Activated CD4-positive, alpha-beta T cell treated with anti-CD3 and anti-CD28 coated beads, Interleukin-2, amount 50 U/mL, for 24 hours (primary cell): ENCODE results near the gene SUPT6H.
A peak's percentile ranks its signal among the peaks of the same experiment; 100 is the strongest.
"Not testable (repeated sequence)": the region's sequence is repeated elsewhere in the genome, so short reads cannot be mapped to it uniquely, and the experiment has no call there.

Source experiments
- DNase-seq, 2 donors: peaks; one replicate each; pipeline ENCODE4 v3.0.0-alpha.2; 2020; ENCODE audit warnings: low read depth in 1 of 2, low spot score in 1 of 2

SUPT6H gene

DNA sequence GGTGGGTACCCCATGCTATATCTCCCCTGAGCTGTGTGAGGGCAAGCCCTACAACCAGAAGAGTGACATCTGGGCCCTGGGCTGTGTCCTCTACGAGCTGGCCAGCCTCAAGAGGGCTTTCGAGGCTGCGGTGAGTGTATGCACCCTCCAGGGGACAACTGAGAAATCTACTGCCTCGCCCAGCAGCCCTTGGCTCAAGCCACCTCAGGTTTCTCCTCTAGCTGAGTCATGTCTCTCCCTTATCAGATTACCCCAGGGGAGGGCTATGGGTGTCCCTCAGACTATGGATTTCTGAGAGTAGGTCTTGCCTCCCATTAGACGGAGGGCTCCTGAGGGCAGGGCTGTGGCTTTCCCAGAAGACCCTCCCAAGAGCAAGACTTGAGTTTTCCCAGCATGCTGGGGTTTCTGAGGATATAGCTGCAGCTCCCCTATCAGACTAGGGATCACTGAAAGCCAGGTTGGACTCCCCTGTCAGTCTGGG lies 73.3 kb downstream of the SUPT6H start:
- no peak for DNase-seq

DNA sequence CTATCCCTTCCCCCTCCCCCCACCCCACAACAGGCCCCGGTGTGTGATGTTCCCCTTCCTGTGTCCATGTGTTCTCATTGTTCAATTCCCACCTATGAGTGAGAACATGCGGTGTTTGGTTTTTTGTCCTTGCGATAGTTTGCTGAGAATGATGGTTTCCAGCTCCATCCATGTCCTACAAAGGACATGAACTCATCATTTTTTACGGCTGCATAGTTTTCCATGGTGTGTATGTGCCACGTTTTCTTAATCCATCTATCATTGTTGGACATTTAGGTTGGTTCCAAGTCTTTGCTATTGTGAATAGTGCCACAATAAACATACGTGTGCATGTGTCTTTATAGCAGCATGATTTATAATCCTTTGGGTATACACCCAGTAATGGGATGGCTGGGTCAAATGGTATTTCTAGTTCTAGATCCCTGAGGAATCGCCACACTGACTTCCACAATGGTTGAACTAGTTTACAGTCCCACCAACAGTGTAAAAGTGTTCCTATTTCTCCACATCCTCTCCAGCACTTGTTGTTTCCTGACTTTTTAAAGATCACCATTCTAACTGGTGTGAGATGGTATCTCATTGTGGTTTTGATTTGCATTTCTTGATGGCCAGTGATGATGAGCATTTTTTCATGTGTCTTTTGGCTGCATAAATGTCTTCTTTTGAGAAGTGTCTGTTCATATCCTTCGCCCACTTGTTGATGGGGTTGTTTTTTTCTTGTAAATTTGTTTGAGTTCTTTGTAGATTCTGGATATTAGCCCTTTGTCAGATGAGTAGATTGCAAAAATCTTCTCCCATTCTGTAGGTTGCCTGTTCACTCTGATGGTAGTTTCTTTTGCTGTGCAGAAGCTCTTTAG lies 74.1 kb downstream of the SUPT6H start:
- DNase-seq, result not testable (repeated sequence)

DNA sequence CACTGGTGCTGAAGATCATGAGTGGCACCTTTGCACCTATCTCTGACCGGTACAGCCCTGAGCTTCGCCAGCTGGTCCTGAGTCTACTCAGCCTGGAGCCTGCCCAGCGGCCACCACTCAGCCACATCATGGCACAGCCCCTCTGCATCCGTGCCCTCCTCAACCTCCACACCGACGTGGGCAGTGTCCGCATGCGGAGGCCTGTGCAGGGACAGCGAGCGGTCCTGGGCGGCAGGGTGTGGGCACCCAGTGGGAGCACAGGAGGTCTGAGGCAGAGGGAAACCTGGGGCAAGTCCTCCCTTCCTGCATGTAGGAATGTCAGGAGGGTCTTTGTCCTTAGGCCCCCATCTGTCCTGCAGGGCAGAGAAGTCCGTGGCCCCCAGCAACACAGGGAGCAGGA lies 75.3 kb downstream of the SUPT6H start:
- no peak for DNase-seq

DNA sequence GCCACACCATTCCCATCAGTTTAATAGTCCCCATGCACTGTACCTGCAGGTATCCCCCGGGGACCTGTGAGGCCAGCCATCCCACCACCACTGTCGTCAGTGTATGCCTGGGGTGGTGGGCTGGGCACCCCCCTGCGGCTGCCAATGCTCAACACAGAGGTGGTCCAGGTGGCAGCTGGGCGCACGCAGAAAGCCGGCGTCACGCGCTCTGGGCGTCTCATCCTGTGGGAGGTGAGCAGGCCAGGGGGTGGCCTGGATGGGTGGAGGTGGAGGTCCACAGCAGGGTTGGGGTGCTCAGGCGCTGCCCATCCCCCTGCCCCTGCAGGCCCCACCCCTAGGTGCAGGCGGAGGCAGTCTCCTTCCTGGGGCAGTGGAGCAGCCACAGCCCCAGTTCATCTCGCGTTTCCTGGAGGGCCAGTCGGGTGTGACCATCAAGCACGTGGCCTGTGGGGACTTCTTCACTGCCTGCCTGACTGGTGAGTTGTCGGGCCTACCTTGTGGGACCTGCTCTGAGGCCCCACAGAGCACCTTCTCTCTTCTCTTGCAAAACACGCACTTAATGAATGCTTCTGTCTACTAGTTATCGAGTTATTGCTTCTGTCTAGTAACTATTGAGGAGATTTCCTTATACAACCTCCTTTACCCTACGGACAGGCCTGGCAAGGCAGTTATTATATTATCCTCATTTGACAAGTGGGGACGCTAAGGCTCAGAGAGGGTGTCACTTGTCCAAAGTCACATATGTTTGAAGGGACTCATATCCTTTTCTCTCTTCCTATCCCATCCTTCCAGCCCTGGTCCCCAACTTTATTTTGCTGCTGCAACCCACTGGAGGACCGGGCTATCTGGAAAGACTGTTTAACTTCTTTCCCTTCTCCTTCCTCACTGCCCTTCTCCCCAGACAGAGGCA lies 76.0 kb downstream of the SUPT6H start:
- no peak for DNase-seq

DNA sequence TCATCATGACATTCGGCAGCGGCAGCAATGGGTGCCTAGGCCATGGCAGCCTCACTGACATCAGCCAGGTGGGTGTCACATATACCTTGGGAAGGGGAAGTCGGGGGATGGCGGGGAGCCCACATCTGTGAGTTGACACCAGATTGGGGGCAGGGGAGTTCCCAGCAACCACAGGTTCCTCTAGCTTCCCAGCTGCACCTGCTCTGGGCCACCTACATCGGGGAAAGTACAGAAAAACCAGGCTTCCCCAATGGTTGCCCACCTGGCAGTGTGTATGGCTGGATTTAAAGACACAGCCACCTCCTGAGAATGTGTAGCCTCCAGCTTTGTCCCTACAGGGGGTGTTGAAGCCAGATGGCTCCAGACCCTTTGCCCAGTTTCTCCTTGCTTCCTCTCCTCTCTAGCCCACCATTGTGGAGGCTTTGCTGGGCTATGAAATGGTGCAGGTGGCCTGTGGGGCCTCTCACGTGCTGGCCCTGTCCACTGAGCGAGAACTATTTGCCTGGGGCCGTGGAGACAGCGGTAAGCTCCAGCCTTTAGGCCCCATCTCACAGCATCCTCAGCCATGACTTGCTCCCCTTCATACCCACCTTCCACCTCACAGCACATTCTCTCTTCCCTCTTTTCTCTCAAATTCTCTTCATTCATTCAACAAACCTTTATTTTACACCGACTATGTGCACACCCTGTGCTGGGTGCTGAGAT lies 76.8 kb downstream of the SUPT6H start:
- DNase-seq, result no peak

DNA sequence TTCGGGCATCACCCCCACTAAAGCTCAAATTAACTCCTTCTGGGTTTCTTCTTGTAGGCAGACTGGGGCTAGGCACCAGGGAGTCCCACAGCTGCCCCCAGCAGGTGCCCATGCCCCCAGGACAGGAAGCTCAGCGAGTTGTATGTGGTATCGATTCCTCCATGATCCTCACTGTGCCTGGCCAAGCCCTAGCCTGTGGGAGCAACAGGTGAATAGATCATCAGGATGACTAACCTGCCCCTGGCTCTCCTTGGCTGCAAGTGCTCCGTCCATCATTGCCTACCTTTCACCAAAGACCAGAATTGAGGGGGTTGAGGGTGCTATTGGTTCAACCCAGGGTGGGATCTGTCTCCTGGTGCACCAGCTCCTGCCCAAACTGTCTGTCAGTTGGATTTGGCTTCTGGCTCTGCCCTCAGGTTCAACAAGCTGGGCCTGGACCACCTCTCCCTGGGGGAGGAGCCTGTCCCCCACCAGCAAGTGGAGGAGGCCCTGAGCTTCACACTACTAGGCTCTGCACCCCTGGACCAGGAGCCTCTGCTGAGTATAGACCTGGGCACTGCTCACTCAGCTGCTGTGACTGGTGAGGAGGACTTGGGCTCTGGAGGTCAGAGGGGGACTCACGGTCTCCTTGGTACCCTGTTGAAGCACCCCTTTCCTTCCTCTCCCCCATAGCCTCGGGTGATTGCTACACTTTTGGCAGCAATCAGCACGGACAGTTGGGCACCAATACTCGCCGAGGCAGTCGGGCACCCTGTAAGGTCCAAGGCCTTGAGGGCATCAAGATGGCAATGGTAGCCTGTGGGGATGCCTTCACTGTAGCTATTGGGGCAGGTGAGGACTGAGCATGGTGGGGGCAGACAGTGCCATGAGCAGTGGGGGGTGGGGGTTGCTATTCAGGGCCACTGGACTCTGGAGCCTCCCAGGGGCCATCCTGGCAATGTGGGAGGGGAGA lies 78.7 kb downstream of the SUPT6H start:
- no peak for DNase-seq

DNA sequence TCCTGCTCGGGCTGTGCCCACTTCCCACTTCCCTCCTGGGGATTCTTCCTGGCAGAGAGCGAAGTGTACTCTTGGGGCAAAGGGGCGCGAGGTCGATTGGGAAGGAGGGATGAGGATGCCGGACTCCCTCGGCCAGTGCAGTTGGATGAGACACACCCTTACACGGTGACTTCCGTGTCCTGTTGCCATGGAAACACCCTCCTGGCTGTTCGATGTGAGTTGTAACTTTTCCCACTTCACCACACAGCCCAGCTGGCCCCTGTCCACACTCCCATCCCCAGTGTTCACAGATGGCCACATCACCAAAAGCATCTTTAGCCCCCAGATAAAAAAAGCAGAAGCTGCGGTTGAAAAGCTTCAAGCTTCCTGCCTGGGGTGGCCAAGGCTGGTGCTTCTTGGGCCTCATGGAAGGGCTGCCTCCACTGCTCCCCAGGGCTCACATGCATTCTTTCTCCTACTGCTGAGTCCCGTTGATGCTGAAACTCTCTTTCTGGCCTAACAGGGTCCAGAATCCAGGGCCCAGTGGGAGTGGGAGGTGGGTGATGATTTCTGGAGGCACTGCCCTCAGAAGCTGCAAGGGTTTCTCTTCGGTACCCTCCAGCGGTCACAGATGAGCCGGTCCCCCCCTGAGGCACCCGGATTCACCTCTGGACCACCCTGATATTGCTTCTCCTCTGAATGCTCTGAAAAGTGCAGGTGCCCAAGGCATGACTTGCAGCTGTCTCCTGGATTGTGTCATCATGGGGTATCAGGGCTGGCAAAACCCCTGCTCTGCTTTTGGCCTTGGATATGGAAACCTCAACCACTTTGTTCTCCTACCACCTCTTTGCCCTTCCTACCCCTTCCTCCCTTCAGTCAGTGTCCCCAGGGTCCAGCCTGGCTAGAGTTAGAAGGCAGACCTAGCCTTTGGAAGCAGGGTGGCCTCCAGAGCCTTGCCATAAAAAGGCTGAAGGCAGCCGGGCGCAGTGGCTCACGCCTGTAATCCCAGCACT lies 79.6 kb downstream of the SUPT6H start:
- no peak for DNase-seq

DNA sequence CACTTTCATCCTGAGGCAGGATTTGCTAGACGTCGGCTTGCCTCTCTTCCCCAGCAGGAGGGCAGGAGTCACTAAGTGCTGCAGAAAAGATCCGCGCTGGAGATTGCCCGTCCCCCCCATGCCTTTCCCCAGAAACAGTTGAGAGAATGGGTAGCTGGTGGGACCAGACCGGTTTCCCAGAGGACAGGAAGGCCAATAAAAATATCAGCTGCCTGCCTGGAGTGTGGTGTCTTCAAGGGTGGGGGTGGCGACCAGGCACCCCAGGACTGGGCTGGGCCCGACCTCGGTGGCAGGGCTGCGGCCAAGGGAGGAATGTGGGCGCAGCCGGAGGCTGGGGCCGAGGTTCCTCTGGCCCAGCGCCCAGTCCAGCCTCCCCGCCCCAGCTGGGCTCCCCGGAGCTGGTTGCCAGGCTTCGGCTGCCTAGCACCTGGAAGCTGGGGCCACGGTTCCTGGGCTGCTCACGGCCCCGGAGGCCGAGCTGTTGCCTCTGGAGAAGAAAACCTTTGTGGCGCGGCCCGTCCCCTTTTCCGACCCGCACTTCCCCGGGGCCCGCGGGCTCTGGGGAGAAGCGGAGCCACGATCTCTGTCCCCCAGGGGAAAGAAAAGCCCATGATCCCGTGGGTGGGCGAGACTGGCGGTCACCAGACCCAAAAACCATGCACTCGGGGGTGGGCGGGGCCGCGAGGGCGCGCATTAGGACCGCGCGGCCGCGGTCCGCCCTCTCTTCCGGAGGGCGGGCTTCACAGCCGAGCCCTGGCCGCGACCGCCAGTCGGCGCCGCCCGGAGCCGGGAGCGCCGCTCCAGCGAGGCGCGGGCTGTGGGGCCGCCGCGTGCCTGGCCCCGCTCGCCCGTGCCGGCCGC lies 81.5 kb downstream of the SUPT6H start, which contains the start of gene TRAF4:
Gene TRAF4 (plus strand): TSS at position 769 of the 861 bp plus-strand sequence. CDS start 102 bp downstream, outside the sequence.
- peak; percentile 55 to 66 for DNase-seq

DNA sequence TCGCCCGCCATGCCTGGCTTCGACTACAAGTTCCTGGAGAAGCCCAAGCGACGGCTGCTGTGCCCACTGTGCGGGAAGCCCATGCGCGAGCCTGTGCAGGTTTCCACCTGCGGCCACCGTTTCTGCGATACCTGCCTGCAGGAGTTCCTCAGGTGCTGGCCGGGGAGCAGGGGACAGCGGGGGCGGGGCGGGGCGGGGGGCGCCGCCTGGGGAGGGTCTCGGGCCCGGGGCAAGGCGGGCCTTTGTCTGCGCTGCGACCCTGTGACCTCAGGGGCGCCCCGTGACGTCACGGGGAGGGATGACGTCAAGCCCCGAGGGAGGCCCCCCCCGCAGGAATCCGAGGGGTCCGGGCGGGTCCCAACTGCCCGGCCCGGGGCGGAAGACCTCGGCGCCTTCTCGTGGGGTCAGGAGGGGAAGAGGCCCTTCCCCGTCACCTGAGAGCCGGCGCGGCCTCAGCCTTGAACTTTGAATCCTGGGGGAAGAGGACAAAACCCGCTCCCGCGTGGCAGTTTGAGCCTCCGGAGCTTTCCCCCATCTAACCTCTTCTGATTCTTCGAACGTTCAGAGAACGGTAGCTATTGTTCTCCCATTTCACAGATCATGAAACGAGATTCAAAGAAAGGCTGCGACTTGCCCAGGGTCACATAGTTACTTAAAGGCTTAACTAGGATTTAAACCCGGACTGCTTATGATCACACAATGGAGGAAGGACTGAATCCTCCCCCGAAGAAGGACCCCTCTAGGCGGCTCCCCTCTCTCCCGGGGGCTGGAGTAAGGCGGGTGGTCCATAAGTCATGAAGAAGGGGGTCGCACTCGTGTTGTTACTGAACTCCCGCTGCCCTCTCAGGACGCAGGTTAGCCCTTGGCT lies 82.3 kb downstream of the SUPT6H start:
- peak in 1 of 2 donors; percentile 65 for DNase-seq

DNA sequence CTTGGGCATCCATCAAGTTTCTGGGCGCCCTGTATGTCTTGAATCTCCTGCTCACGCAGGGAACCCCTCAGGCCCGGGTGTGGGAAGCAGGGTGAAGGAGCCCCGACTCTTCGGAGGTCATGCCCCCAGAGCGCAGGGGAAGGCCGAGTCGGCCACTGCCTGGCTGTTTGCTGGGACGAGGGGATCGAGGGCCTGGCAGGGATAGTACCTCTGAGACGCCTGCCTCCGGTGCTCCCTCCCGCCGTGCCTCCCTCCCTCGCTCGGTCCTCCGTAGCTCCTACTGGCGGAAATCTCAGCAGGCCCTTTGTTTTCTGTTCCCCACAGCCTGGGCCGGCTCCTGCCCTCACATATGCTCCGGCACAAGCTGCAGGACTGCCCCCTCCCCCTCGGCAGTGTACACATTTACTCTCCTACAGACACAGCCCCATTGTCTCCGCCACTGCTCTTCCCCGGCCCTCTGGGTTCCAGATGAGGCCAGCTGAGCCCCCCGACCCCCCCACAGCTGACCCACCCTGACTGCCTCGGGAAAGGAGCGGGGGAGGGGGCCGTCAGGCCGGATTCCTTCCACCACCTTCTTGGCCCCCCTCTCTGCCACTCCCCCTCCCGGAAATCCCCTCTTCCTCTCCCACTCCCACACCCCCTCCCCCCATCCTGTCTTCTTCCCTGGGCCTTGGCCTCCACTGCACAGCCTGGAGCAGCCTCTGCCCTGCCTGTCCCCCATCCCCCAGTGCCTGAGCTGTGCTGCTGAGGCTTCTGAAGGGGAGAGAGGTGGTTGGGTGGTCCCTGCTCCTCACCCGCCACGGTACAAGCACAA lies 83.2 kb downstream of the SUPT6H start:
- DNase-seq, result no peak

DNA sequence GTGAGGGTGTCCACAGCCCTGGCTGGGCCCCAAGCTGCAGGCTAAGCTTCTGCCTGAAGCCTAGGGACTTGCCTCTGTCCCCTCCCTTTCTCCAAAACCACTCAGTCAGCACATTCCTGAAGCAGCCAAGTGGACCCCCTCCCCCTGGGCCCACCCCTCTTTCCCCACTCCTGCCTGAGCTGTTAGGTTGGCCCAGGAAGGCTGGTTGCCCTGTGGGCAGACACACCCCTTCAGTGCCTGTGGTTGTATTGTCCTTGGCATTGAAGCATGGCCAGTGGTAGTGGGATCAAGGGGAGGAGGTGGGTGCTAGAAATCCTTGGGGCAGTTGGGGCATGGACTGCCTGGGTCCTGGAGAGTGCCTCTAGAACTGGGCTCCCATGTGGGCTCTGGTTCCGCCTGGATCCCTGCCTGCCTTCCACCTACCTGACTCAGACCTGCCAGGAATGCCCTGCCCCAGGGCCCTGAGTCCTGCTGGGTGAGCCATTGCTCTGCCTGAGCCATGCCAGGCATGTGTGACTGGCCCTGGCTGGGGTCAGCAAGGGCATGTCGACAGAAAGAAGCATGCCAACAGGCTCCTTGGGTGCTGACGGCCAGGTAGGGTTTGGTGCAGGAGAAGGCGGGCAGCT lies 83.9 kb downstream of the SUPT6H start:
- DNase-seq, result no peak

DNA sequence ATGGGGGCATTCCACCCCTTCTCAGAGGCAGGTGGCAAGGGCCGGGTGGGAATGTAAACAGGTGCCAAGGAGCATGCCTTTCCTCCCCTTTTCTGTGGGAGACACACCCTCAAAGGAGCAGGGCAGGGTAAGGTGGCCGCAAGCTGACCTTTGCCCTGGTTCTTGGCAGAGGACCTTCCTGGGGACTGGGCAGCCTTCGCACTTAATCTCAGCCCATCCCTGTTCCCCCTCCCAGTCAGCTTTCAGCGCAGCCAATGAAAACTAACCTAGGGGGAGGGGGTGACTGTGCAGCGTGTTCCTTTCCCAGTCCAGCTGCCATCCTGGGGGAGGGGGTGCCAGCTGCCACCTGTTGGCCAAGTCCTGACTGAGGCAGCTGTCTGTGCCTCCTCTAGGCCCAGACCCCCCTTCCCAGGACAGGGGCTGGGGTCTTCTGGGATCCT lies 84.6 kb downstream of the SUPT6H start:
- no peak for DNase-seq

DNA sequence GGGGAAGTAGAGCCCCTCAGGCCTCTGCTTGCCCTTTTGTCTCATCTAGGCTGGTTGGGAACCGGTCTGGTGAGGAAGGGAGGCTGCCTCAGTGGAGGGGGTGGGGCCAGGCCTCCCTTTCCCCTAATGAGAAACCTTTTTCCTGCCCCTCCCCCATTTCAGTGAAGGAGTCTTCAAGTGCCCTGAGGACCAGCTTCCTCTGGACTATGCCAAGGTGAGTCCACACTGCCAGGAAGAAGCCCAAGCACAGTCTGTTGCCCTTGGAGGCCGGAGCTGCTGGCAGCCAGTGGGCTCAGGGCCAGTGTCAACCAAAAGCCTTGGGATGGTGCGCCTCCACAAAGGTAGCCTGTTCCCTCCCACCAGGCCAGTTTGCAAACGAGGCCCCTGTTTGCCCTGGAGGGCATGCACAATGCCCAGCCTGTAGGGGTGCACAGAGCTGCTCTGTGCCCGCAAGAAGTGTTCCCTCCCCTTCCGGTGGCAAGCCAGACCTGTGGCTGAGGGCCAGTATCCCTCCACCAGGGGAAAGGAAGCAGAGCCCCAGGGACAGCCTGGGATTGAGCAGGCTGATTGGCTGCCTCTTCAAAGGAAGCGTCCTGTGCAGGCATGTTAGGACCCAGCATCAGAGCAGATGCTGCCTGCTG lies 85.2 kb downstream of the SUPT6H start:
- DNase-seq, result no peak

DNA sequence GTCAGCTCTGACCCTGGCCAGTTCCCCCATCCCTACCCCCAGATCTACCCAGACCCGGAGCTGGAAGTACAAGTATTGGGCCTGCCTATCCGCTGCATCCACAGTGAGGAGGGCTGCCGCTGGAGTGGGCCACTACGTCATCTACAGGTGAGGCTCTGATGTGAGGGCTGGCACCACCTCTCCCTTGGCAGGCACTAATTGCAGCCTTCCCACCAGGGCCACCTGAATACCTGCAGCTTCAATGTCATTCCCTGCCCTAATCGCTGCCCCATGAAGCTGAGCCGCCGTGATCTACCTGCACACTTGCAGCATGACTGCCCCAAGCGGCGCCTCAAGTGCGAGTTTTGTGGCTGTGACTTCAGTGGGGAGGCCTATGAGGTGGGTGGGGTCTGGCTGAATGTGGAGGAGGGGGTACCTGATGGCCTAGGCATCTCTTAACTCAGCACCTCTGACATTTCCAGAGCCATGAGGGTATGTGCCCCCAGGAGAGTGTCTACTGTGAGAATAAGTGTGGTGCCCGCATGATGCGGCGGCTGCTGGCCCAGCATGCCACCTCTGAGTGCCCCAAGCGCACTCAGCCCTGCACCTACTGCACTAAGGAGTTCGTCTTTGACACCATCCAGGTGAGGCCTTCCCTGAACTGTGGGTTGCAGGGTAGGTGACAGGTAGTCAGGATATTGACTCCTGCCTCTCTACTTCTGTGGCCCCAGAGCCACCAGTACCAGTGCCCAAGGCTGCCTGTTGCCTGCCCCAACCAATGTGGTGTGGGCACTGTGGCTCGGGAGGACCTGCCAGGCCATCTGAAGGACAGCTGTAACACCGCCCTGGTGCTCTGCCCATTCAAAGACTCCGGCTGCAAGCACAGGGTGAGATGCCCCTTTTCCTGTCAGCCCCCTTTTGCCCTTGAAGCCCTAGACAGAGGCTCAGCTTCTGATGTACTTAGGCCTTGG lies 86.1 kb downstream of the SUPT6H start:
- no peak for DNase-seq
